Mesodermal cell (in vitro differentiated cells): Measurements from ENCODE around the gene PRKACG.
"Not testable (repeated sequence)": the region's sequence is repeated elsewhere in the genome, so short reads cannot be mapped to it uniquely, and the experiment has no call there.

Source experiments
- H3K27ac ChIP-seq: 2 replicates; pipeline ENCODE4 v1.7.0; 2013; ENCODE audit warnings: mild to moderate bottlenecking, low read depth, low read length, moderate library complexity; ENCODE audit not compliant: severe bottlenecking
- H3K36me3 ChIP-seq: 2 replicates; pipeline ENCODE4 v1.7.1; 2013; ENCODE audit warnings: mild to moderate bottlenecking, low read length, moderate library complexity; ENCODE audit not compliant: control insufficient read depth, insufficient read depth
- H3K4me1 ChIP-seq: one replicate; pipeline ENCODE4 v1.7.1; 2013; ENCODE audit warnings: mild to moderate bottlenecking, low read length; ENCODE audit not compliant: insufficient read depth, control insufficient read depth, poor library complexity, severe bottlenecking
- H3K4me3 ChIP-seq: 2 replicates; pipeline ENCODE4 v1.7.0; 2013; ENCODE audit warnings: low read length, control low read depth, mild to moderate bottlenecking; ENCODE audit not compliant: insufficient read depth, poor library complexity, severe bottlenecking; ENCODE audit errors: extremely low read depth
- H3K9me3 ChIP-seq: 2 replicates; pipeline ENCODE4 v1.7.1; 2013; ENCODE audit warnings: mild to moderate bottlenecking, low read length, moderate library complexity; ENCODE audit not compliant: control insufficient read depth
- WGBS, 2 experiments: methylation state at CpG; one replicate each; pipeline ENCODE4 v1.1.5; 2013; ENCODE audit warnings: missing lambda C conversion rate in 2 of 2; ENCODE audit not compliant: insufficient coverage in 2 of 2; 5-methylcytosine and 5-hydroxymethylcytosine counted together

Gene PRKACG

DNA sequence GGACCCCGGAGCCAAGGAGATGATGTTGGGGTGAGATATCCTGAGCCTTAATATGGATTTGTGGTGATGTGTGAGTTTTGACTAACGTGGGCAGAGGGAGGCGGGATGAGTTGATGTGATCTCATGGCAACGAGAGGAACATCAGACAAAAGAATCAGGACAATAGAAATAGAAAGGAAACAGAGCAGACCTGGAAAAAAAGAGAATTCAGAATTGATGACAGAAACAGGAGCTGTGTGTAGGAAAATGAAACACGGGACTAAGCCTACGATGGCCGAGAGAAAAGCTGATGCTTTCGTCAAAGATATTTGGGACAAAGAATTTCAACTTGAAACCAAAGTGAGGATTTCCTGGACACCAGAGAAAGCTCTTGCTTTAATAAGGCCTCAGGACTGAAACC is 10.9 kb downstream of the PRKACG start:
- Histone ChIP-seq H3K4me3 (no peak overlapping the region), H3K36me3 (no peaks in the 10 kb centered on the region), H3K4me1 (no peaks in the 10 kb centered on the region), H3K27ac (no peak overlapping the region), H3K9me3 (no peaks in the 10 kb centered on the region)
- 73 to 83% methylated on average over 8 of the region's 8 CpGs for WGBS, 2 experiments

DNA sequence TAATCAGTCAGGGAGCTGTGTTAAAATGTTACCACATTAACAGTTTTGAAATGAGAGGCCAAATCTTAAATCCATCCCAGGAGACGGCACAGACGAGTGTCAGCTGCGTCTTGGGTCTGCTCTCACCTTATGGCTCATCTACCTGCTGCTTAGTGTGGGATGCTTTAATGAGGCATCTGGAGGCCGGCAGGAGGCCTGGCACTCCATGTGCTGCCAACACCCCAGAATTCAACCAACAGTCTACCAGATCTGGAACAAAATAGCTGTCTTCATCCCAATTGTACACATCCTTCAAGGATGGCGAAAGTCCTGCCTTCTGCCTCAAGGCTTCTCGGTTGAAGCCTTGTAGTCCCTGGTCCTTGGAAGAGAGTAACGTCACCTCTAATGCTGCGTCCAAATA is 12.0 kb downstream of the PRKACG start:
- Histone ChIP-seq H3K36me3 (no peaks in the 10 kb centered on the region), H3K4me3 (no peak overlapping the region), H3K27ac (no peak overlapping the region), H3K4me1 (no peaks in the 10 kb centered on the region), H3K9me3 (no peaks in the 10 kb centered on the region)
- 92 to 100% methylated on average over 2 to 5 of the region's 8 CpGs for WGBS, 2 experiments

DNA sequence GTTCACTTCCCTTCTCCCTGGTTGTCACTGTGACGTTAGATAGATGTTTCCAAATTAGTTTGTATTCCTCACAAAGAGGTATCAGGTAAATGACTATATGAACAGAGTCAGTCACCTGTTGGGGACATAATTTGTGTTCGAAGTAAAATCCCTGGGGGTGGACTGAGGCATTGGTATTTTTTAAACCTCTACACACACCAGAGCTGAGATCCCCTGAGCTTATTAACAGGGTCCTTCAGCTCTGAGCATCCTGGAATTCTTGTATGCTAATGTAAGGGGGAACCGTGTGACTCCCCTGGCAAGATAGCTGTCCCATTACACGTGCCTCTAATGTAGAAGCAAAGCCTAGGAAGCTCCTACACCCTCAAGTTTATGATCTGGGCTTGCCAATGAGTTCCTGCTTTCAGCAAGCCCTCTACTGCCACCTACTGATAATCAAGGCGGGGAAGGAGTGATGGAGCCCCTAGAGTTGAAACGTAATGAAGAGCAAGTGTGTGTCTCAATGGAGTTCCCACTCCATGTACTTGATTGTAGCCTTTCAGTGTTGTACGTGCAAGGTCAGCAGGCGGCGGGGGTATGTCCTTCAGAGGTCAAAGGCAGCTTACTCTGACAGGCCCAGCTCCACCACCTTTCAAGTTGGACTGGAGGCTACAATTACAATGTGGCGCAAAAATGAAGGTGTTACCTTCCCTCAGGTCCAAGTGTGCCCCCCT is 14.4 kb downstream of the PRKACG start:
- H3K36me3 ChIP-seq: no peaks in the 10 kb centered on the region
- no peak overlapping the region for H3K4me3 ChIP-seq
- no peaks in the 10 kb centered on the region for H3K4me1 ChIP-seq
- H3K9me3 ChIP-seq: no peaks in the 10 kb centered on the region
- WGBS, 2 experiments: 10 to 24% methylated on average over 7 of the region's 10 CpGs
- no peak overlapping the region for H3K27ac ChIP-seq

DNA sequence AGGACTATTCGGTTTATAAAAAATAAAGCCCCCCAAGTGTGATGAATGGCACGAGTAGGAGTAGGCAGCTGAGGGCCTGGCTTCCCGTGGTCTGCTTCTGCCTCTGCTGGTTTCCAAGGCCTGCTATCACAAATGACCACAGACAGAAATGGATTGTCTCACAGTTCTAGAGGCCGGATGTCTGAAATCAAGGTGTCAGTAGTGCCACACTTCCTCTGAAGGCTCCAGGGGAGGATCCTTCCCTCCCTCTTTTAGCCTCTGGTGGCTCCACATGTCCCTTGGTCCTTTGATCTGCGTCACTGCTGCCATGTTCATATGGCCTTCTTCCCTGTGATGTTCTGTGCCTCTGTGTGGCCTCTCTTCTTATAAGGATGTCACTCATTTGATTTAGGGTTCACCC is 15.1 kb downstream of the PRKACG start:
- Histone ChIP-seq H3K36me3 (no peaks in the 10 kb centered on the region), H3K4me1 (no peaks in the 10 kb centered on the region), H3K27ac (no peak overlapping the region), H3K9me3 (no peaks in the 10 kb centered on the region), H3K4me3 (no peak overlapping the region)
- 86 to 93% methylated on average over 3 to 4 of the region's 5 CpGs for WGBS, 2 experiments

DNA sequence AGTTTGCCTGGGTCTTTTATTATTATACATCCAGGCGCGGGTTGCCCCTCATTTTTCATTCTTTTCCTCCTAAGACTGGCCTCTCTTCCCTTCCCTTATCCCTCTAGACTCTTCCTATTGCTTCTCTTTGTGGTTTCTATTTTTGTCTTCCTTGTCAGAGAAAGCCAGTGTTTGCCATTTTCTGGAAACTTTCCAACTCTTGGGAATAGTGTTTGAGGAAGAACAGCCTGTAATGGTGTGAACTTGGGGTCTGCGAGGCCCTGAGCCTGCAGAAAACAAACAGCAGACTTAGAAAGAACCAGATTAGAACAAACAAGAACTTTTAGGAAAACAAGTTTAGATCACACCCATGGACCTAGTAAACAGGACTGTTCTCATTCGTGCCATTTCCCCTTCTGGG is 15.5 kb downstream of the PRKACG start:
- no peaks in the 10 kb centered on the region for H3K36me3 ChIP-seq
- WGBS, 2 experiments: 87 to 88% methylated on average over 3 of the region's 4 CpGs
- H3K9me3 ChIP-seq: no peaks in the 10 kb centered on the region

DNA sequence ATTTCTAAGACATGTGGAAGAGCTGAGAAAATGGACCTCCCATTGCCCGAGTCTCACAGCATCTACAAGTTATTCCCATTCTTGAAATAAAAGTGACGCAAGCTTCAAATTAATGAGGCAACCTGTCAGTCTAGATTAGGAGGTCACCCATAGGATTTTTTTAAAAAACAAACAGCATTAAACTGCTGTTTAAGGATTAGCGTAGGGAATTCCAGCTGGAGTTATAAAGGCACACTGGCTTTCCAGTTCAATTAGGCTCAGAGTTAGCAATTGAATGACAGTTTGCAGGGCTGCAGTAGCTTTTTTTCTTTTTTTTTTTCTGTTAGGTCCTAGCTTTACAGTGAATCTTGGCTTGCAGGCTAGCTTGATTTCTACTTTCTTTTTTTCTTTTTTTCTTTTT is 16.2 kb downstream of the PRKACG start:
- Histone ChIP-seq H3K36me3 (no peaks in the 10 kb centered on the region), H3K27ac (no peak overlapping the region), H3K4me3 (no peak overlapping the region), H3K9me3 (no peaks in the 10 kb centered on the region), H3K4me1 (no peaks in the 10 kb centered on the region)
- 100% methylated on average over 1 of the region's 3 CpGs; no CpG with 5 or more reads in 1 of the 2 experiments for WGBS, 2 experiments

More for the DNA sequence above, 15.5 kb downstream of the PRKACG start:
- Histone ChIP-seq H3K27ac (no peak overlapping the region), H3K4me1 (no peaks in the 10 kb centered on the region), H3K4me3 (no peak overlapping the region)

DNA sequence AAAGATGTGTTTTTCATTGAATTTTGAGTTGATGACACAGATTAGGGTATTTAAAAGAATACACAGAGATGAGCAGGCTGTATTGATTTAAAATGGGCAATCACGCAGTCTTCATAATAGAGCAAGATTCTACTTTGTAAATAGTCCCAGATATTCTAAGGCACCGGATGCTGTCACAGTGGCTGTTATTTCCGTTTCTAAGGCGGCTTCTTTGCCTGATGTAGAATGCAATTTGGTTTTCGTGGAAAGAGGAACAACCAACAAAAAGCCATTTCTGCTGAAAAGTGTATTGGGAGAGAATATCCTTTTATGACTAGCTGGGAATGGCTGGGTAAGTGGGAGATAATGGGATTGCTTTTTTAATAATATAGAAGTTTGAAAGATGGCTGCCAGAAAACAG is 17.5 kb downstream of the PRKACG start:
- H3K4me1 ChIP-seq: no peaks in the 10 kb centered on the region
- H3K9me3 ChIP-seq: no peaks in the 10 kb centered on the region
- no peak overlapping the region for H3K4me3 ChIP-seq
- H3K36me3 ChIP-seq: no peaks in the 10 kb centered on the region
- H3K27ac ChIP-seq: no peak overlapping the region
- WGBS, 2 experiments: 92 to 100% methylated on average over 3 to 5 of the region's 5 CpGs

DNA sequence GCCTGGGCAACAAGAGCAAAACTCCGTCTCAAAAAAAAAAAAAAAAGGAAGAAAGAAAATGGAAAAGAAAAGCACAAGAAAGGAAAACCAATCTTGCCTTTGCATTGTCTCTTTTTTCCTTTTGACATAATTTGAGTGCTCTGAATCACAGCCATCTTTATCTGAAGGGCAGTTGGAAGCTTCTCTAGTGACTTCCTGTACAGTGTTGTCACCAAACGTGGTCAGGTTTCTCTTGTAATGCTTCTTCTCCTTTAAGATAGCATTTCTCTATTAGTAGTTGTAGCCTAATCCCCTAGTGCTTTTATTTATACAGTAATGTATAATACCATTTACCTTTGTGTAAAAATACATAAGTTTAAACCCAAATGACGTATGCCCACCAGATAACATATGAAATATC is 18.1 kb downstream of the PRKACG start:
- Histone ChIP-seq H3K9me3 (no peaks in the 10 kb centered on the region), H3K4me1 (no peaks in the 10 kb centered on the region), H3K4me3 (no peak overlapping the region), H3K27ac (no peak overlapping the region), H3K36me3 (no peaks in the 10 kb centered on the region)
- 90% methylated on average over 2 of the region's 3 CpGs; no CpG with 5 or more reads in 1 of the 2 experiments for WGBS, 2 experiments

DNA sequence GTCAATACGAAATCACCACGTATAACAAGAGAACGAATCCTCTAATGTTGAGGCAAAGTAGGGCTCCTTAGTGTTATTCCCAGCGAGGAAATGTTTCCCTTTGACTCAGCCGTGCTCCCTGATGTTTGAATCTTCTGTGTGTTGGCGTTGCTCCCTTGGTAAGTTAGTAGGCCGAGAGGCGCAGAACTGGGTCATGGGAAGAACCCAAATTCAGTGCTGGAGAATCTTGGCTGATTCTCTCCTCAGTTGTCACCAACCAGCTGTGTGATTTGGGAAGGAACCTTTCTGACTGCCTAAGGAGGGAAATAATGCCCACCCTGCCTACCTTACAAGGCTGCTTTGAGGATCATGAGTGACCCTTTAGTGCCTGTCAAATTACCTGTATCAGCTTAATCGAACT is 22.5 kb downstream of the PRKACG start:
- Histone ChIP-seq H3K9me3 (no peaks in the 10 kb centered on the region), H3K27ac (no peak overlapping the region), H3K4me1 (no peaks in the 10 kb centered on the region), H3K36me3 (no peaks in the 10 kb centered on the region), H3K4me3 (no peak overlapping the region)
- WGBS, 2 experiments: 84 to 88% methylated on average over 7 to 9 of the region's 9 CpGs

DNA sequence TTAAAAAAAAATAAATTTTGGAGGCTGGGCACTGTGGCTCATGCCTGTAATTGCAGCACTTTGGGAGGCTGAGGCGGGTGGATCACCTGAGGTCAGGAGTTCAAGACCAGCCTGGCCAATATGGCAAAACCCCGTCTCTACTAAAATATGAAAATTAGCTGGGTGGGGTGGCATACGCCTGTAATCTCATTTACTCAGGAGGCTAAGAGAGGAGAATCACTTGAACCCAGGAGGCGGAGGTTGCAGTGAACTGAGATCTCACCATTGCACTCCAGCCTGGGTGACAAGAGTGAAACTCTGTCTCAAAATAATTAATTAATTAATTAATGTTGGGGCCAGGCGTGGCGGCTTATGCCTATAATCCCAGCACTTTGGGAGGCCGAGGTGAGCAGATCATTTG is 27.0 kb downstream of the PRKACG start:
- not testable (repeated sequence) for H3K9me3 ChIP-seq, H3K27ac ChIP-seq, H3K4me3 ChIP-seq, H3K36me3 ChIP-seq, H3K4me1 ChIP-seq
- 88 to 100% methylated on average over 2 to 4 of the region's 7 CpGs for WGBS, 2 experiments

DNA sequence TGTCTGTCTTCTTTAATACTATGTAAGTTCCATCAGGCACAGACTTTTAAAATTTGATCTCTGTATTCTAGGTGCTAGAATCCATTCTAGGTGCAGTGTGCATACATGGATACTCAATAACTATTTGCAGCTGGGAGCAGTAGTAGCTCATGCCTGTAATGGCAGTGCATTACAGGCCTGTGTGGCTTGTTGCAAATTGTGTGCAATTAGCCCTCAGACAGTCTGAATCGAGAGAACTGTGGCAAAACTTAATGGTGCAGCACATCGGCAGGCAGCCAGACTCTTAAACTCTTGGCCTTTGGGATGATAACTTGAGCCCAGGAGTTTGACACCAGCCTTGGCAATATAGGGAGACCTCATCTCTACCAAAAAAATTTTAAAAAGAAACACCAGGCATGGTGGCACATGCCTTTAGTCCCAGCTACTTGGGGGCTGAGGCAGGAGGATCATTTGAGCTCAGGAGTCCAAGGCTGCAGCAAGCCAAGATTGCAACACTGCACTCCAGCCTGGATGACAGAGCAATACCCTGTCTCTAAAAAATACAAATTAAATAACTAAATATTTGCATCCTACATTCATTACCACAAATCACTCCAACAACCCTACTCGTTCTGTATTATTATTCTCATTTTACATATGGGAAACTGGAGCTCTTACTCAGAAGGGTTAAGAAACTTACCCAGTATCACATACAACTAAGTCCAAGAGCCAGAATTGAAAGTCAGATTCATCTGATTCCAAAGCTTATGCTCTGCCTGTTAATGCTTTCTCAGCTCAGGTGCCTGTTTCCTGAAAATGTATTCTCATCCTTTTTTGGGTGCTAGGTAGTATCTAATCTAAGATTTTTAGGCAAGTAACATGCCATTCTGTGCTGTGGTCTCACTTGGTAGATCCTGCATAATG is 30.1 kb downstream of the PRKACG start:
- WGBS, 2 experiments: 92 to 94% methylated on average over 2 of the region's 3 CpGs
- Histone ChIP-seq H3K4me3 (no peak overlapping the region), H3K27ac (no peak overlapping the region), H3K9me3 (no peaks in the 10 kb centered on the region), H3K4me1 (peaks cover 3% of the 10 kb centered on the region), H3K36me3 (no peaks in the 10 kb centered on the region)
